GM12874 (cell line): Measurements from ENCODE around the gene CRBN.

Experiments
- CTCF ChIP-seq: IDR thresholded peaks from 2 replicates; pipeline ENCODE4 v1.5.1; 2011; ENCODE audit warnings: low read depth, mild to moderate bottlenecking, control low read depth, low read length, moderate library complexity; ENCODE audit not compliant: insufficient read depth

Gene CRBN

GRCh38 chr3:3179407-3180094 lies at the start of gene CRBN:
CRBN (minus strand) TSS chr3:3179691; CDS start chr3:3179687, 4 bp downstream.
- TF ChIP-seq CTCF, result peak; percentile 98

GRCh38 chr3:3227640-3228039 lies 48.1 kb upstream of the CRBN start:
- no peak for TF ChIP-seq CTCF

GRCh38 chr3:3221528-3221927 lies 42.0 kb upstream of the CRBN start:
- no peak for TF ChIP-seq CTCF

GRCh38 chr3:3216401-3216800 lies 36.9 kb upstream of the CRBN start:
- TF ChIP-seq CTCF, result no peak

- TF ChIP-seq CTCF, result no peak
Observed at GRCh38 chr3:3212781-3213440, 33.4 kb upstream of the CRBN start.

- no peak for TF ChIP-seq CTCF
Observed at GRCh38 chr3:3209714-3210113, 30.2 kb upstream of the CRBN start.

- no peak for TF ChIP-seq CTCF
Observed at GRCh38 chr3:3209057-3209456, 29.6 kb upstream of the CRBN start.
